Thyroid gland (tissue), 4 donors: ENCODE measurements around the gene ITGA1. TPM values are rescaled to one million over a fixed set of nuclear protein-coding genes. Genes with fewer than 3 reads are reported as not detected.
A peak's percentile ranks its signal among the peaks of the same experiment; 100 is the strongest.

ENCODE experiments used
- DNase-seq, 2 donors: peaks; one replicate each; pipeline ENCODE4 v3.0.0-alpha.2; 2019
- H3K27ac ChIP-seq, 3 donors: fragments of 200-600 bp; sonication (generic); 1 replicate in 2 of 3; 2 replicates in 1 of 3; pipeline ENCODE4 v1.5.1; 2016 to 2019; ENCODE audit warnings: mild to moderate bottlenecking in 1 of 3, moderate library complexity in 1 of 3
- H3K27me3 ChIP-seq: fragments of 200-600 bp; sonication (generic); one replicate; pipeline ENCODE4 v1.5.1; 2019
- H3K36me3 ChIP-seq, 2 donors: fragments of 200-600 bp; sonication (generic); one replicate each; pipeline ENCODE4 v1.5.1; 2016 to 2019
- H3K4me1 ChIP-seq, 2 donors: fragments of 200-600 bp; sonication (generic); one replicate each; pipeline ENCODE4 v1.5.1; 2017 to 2019
- H3K4me3 ChIP-seq, 3 donors: fragments of 200-600 bp; sonication (generic); replicated peaks in 1 of 3; 1 replicate in 2 of 3; 2 replicates in 1 of 3; pipeline ENCODE4 v1.5.1; 2016; ENCODE audit warnings: mild to moderate bottlenecking in 1 of 3
- H3K9me3 ChIP-seq: fragments of 200-600 bp; sonication (generic); one replicate; pipeline ENCODE4 v1.5.1; 2017
- CTCF ChIP-seq, 6 experiments: fragments of 200-600 bp in 3 of 6; fragments of 450-650 bp in 3 of 6; sonication (generic) in 3 of 6; IDR thresholded peaks; one replicate each; pipeline ENCODE4 v1.5.1; 2016 to 2019; ENCODE audit warnings: antibody characterized with exemption in 6 of 6, mild to moderate bottlenecking in 2 of 6, inconsistent platforms in 1 of 6, moderate library complexity in 1 of 6
- POLR2A ChIP-seq, 2 donors: fragments of 450-650 bp; IDR thresholded peaks; one replicate each; pipeline ENCODE4 v1.6.1; 2017; ENCODE audit warnings: antibody characterized with exemption in 2 of 2, mild to moderate bottlenecking in 2 of 2, moderate library complexity in 1 of 2
- WGBS, 2 donors: methylation state at CpG; one replicate each; pipeline ENCODE4 v1.1.5; 2017; 5-methylcytosine and 5-hydroxymethylcytosine counted together
- intact Hi-C: fragments of 100-400 bp; cut with DNase I; formaldehyde crosslinking; loops from one replicate; pipeline ENCODE4 v1.15.1; 2023
- total RNA-seq, 4 donors: library from RNA; depleted of rRNA; stranded (reverse); fragments of >200 nt; gene quantifications; one replicate each; pipeline ENCODE4 v1.2.3, GENCODE V29; 2016

ITGA1 gene
- total RNA-seq, 4 donors from 2014 or later, result 38.7 to 85.9 (median 52.6) TPM

GRCh38 chr5:52805615-52806014, 17.9 kb downstream of the ITGA1 start:
- intact Hi-C loops, result no loop called here
- Histone ChIP-seq H3K4me3 (no peak overlapping the region), H3K27ac (no peak overlapping the region), H3K27me3 (no peaks in the 10 kb centered on the region), H3K36me3 (no peaks in the 10 kb centered on the region), H3K9me3 (no peaks in the 10 kb centered on the region), H3K4me1 (peaks cover 55 to 63% of the 10 kb centered on the region in 2 donors)
- TF ChIP-seq CTCF (IDR thresholded peaks at IDR 0.05) (no peak), POLR2A (IDR thresholded peaks at IDR 0.05) (no peak)
- DNase-seq, result no peak
- WGBS, 2 donors, result 79 to 89% methylated on average over 2 of the region's 2 CpGs

GRCh38 chr5:52807037-52807436, 19.3 kb downstream of the ITGA1 start:
- H3K4me3 ChIP-seq, result no peak overlapping the region
- H3K4me1 ChIP-seq, result peaks cover 49 to 52% of the 10 kb centered on the region in 2 donors
- no peaks in the 10 kb centered on the region for H3K27me3 ChIP-seq
- no peaks in the 10 kb centered on the region for H3K9me3 ChIP-seq
- H3K27ac ChIP-seq, result no peak overlapping the region
- TF ChIP-seq POLR2A (IDR thresholded peaks at IDR 0.05) (no peak), CTCF (IDR thresholded peaks at IDR 0.05) (no peak)
- peak in 1 of 2 donors; percentile 14 for DNase-seq
- no peaks in the 10 kb centered on the region for H3K36me3 ChIP-seq
- intact Hi-C loops, result no loop called here

- no peaks in the 10 kb centered on the region for H3K9me3 ChIP-seq
- intact Hi-C loops, result no loop called here
- H3K36me3 ChIP-seq, result no peaks in the 10 kb centered on the region
- TF ChIP-seq POLR2A (IDR thresholded peaks at IDR 0.05), result no peak
- no peak for TF ChIP-seq CTCF (IDR thresholded peaks at IDR 0.05)
- H3K27me3 ChIP-seq, result no peaks in the 10 kb centered on the region
- peaks cover 42 to 45% of the 10 kb centered on the region in 2 donors for H3K4me1 ChIP-seq
- no peak overlapping the region for H3K4me3 ChIP-seq
- DNase-seq, result no peak
- no peak overlapping the region for H3K27ac ChIP-seq
These were observed 20.0 kb downstream of the ITGA1 start for GRCh38 chr5:52807723-52808122.

GRCh38 chr5:52808316-52808901, 20.7 kb downstream of the ITGA1 start:
- H3K4me3 ChIP-seq, result no peak overlapping the region
- H3K27me3 ChIP-seq, result no peaks in the 10 kb centered on the region
- peak overlapping the region in 1 of 3 donors; percentile 6 for H3K27ac ChIP-seq
- TF ChIP-seq POLR2A (IDR thresholded peaks at IDR 0.05), result no peak
- no peak for TF ChIP-seq CTCF (IDR thresholded peaks at IDR 0.05)
- WGBS, 2 donors, result 70 to 78% methylated on average over 2 of the region's 2 CpGs
- intact Hi-C loops, result no loop called here
- peaks cover 35 to 40% of the 10 kb centered on the region in 2 donors for H3K4me1 ChIP-seq
- DNase-seq, result no peak
- no peaks in the 10 kb centered on the region for H3K36me3 ChIP-seq
- H3K9me3 ChIP-seq, result no peaks in the 10 kb centered on the region

- H3K4me1 ChIP-seq, result peaks cover 26 to 34% of the 10 kb centered on the region in 2 donors
- peak overlapping the region in 2 of 3 donors; percentile 36 to 67 for H3K27ac ChIP-seq
- 10 to 29% methylated on average over 1 of the region's 1 CpG for WGBS, 2 donors
- no peaks in the 10 kb centered on the region for H3K9me3 ChIP-seq
- no peak for DNase-seq
- TF ChIP-seq POLR2A (IDR thresholded peaks at IDR 0.05) (no peak), CTCF (IDR thresholded peaks at IDR 0.05) (no peak)
- no peak overlapping the region for H3K4me3 ChIP-seq
- no peaks in the 10 kb centered on the region for H3K36me3 ChIP-seq
- intact Hi-C loops, result no loop called here
- H3K27me3 ChIP-seq, result no peaks in the 10 kb centered on the region
These were observed 22.2 kb downstream of the ITGA1 start for GRCh38 chr5:52809884-52810283.
